Endothelial cell of umbilical vein (primary cell): ENCODE results near the gene SESTD1. TPM values are rescaled to one million over a fixed set of nuclear protein-coding genes. Genes with fewer than 3 reads are reported as not detected.

ENCODE experiments used
- BruUV-seq: library from RNA; stranded (reverse); fragments of 400-500 nt; replicated peaks from 2 replicates; lab custom pipeline; 2021; lab: Mats Ljungman, UMichigan
- CTCF ChIA-PET: fragments of 300-600, 350-600 bp; sonication (Branson Sonifier 250); formaldehyde crosslinking; loops from one replicate; lab custom pipeline; 2021; ENCODE audit warnings: antibody characterized with exemption, inconsistent platforms; lab: Charles Lee
- POLR2A ChIA-PET: fragments of 300-600, 350-600 bp; sonication (Branson Sonifier 250); formaldehyde crosslinking; loops from one replicate; lab custom pipeline; 2021; ENCODE audit warnings: antibody characterized with exemption, inconsistent platforms; lab: Charles Lee
- DNase-seq: peaks from one replicate; pipeline ENCODE4 v3.0.0-alpha.2; 2011; ENCODE audit warnings: low read depth, low spot score
- FAIRE-seq: peaks from 2 replicates; lab custom pipeline; 2011; peaks lifted over from hg19 to GRCh38; lab: Jason Lieb, UNC
- H2AFZ ChIP-seq: 2 replicates; pipeline ENCODE4 v1.6.0; 2012; ENCODE audit warnings: low read depth, low read length, control low read depth, inconsistent platforms
- H3K27ac ChIP-seq: 2 replicates; pipeline ENCODE4 v1.5.1; 2011; ENCODE audit warnings: low read depth, mild to moderate bottlenecking, control low read depth, low read length, moderate library complexity; ENCODE audit not compliant: insufficient read depth
- H3K27me3 ChIP-seq, 2 experiments: 2 replicates each; pipeline versions ENCODE4 v1.6.0 to v1.6.1; 2011; ENCODE audit warnings: low read length in 2 of 2, mixed read lengths in 1 of 2; ENCODE audit not compliant: control insufficient read depth in 2 of 2, insufficient read depth in 2 of 2
- H3K36me3 ChIP-seq, 2 experiments: 2 replicates in 1 of 2; 3 replicates in 1 of 2; pipeline ENCODE4 v1.5.1; 2011; ENCODE audit warnings: low read length in 2 of 2, mild to moderate bottlenecking in 1 of 2, moderate library complexity in 1 of 2; ENCODE audit not compliant: control insufficient read depth in 2 of 2, insufficient read depth in 2 of 2; ENCODE audit errors: extremely low read depth in 1 of 2
- H3K4me1 ChIP-seq: 3 replicates; pipeline ENCODE4 v1.5.1; 2011; ENCODE audit warnings: mild to moderate bottlenecking, low read length; ENCODE audit not compliant: control insufficient read depth, insufficient read depth; ENCODE audit errors: extremely low read depth
- H3K4me2 ChIP-seq: 2 replicates; pipeline ENCODE4 v1.6.1; 2011; ENCODE audit warnings: low read length, control low read depth, mixed read lengths; ENCODE audit not compliant: insufficient read depth
- H3K4me3 ChIP-seq, 3 experiments: fragments of 200-600 bp in 1 of 3; sonication (generic), shearing (Covaris generic) in 1 of 3; replicated peaks in 1 of 3; 2 replicates each; pipeline ENCODE4 v1.5.1; 2011 to 2016; ENCODE audit warnings: control low read depth in 3 of 3, low read length in 3 of 3, mild to moderate bottlenecking in 2 of 3, inconsistent platforms in 1 of 3, low read depth in 1 of 3, moderate library complexity in 1 of 3; ENCODE audit not compliant: insufficient read depth in 1 of 3
- H3K79me2 ChIP-seq: 2 replicates; pipeline ENCODE4 v1.6.0; 2012; ENCODE audit warnings: low read length, inconsistent platforms; ENCODE audit not compliant: control insufficient read depth, insufficient read depth
- H3K9ac ChIP-seq: replicated peaks from 2 replicates; pipeline ENCODE3; 2011; ENCODE audit warnings: low read length, control low read depth; ENCODE audit not compliant: insufficient read depth; ENCODE audit errors: extremely low read depth
- H3K9me1 ChIP-seq: replicated peaks from 3 replicates; pipeline ENCODE4 v1.6.0; 2011; ENCODE audit warnings: mild to moderate bottlenecking, low read length; ENCODE audit not compliant: control insufficient read depth, insufficient read depth; ENCODE audit errors: extremely low read depth
- H3K9me3 ChIP-seq: replicated peaks from 2 replicates; pipeline ENCODE4 v1.5.1; 2012; ENCODE audit warnings: low read length, inconsistent platforms; ENCODE audit not compliant: control insufficient read depth, insufficient read depth
- H4K20me1 ChIP-seq: replicated peaks from 2 replicates; pipeline ENCODE3; 2011; ENCODE audit warnings: mild to moderate bottlenecking, low read length; ENCODE audit not compliant: control insufficient read depth, insufficient read depth; ENCODE audit errors: extremely low read depth
- EZH2 ChIP-seq: IDR thresholded peaks from 2 replicates; pipeline ENCODE4 v1.6.1; 2012; ENCODE audit warnings: borderline replicate concordance, low read depth, mild to moderate bottlenecking, moderate library complexity, low read length, inconsistent platforms; ENCODE audit not compliant: severe bottlenecking
- FOS ChIP-seq: IDR thresholded peaks from 2 replicates; pipeline ENCODE4 v1.6.1; 2011; ENCODE audit warnings: mild to moderate bottlenecking, low read length, moderate library complexity, borderline replicate concordance; ENCODE audit not compliant: insufficient read depth
- GATA2 ChIP-seq: IDR thresholded peaks from 2 replicates; pipeline ENCODE4 v1.7.0; 2011; ENCODE audit warnings: low read depth, mild to moderate bottlenecking, moderate library complexity, mixed read lengths, low read length; ENCODE audit not compliant: insufficient read length, insufficient read depth
- JUN ChIP-seq: IDR thresholded peaks from 2 replicates; pipeline ENCODE4 v1.6.1; 2011; ENCODE audit warnings: borderline replicate concordance, low read depth; ENCODE audit not compliant: insufficient read length, insufficient read depth
- MYC ChIP-seq: IDR thresholded peaks from one replicate; pipeline ENCODE4 v1.6.1; 2011; ENCODE audit warnings: mild to moderate bottlenecking, low read depth, low read length
- POLR2A ChIP-seq: IDR thresholded peaks from 2 replicates; pipeline ENCODE4 v1.6.1; 2012; ENCODE audit warnings: low read depth, mild to moderate bottlenecking, control low read depth, low read length
- POLR2AphosphoS5 ChIP-seq: IDR thresholded peaks from 2 replicates; pipeline ENCODE4 v1.6.1; 2012; ENCODE audit warnings: low read depth, mild to moderate bottlenecking, control low read depth, low read length, moderate library complexity; ENCODE audit not compliant: insufficient read depth
- dilution Hi-C: fragments of 300-500 bp; cut with MboI; formaldehyde crosslinking; loops from one replicate; pipeline ENCODE4 v1.15.0; 2019; ENCODE audit warnings: low sequenced_read_pairs; ENCODE audit not compliant: extremely low pct_ligation_motif_present
- intact Hi-C: fragments of 100-400 bp; cut with micrococcal nuclease; formaldehyde crosslinking; loops from one replicate; pipeline ENCODE4 v1.10.0; 2022
- polyA plus RNA-seq, 4 experiments: library from polyadenylated mRNA; depleted of rRNA in 3 of 4; stranded (reverse) in 3 of 4; unstranded in 1 of 4; fragments of >200 nt; gene quantifications; 2 replicates each; pipeline versions ENCODE4 v1.2.1 to v1.2.3, GENCODE V29; 2011 to 2012; ENCODE audit warnings: missing spikeins in 1 of 4
- total RNA-seq: library from RNA; stranded (reverse); gene quantifications from 2 replicates; pipeline ENCODE4 v1.2.3, GENCODE V29; 2021
- TF ChIP-seq, protein P1 (sequence below), 2 donors: IDR thresholded peaks; 1 replicate in 1 of 2; 2 replicates in 1 of 2; pipeline ENCODE4 v1.5.1; 2011; ENCODE audit warnings: low read length in 2 of 2, mild to moderate bottlenecking in 2 of 2, moderate library complexity in 2 of 2, control low read depth in 1 of 2, inconsistent platforms in 1 of 2, low read depth in 1 of 2; ENCODE audit not compliant: insufficient read depth in 1 of 2; ENCODE audit errors: extremely low read depth in 1 of 2
- TF ChIP-seq, protein P2 (sequence below): IDR thresholded peaks from 2 replicates; pipeline ENCODE4 v1.6.1; 2011; ENCODE audit not compliant: insufficient read depth, insufficient read length

The SESTD1 gene
- total and polyA plus RNA-seq, 2 donors (not counting 3 experiments of a cell fraction or from before 2014, with no cell fraction given) = 9.8 to 72.4 TPM

DNA sequence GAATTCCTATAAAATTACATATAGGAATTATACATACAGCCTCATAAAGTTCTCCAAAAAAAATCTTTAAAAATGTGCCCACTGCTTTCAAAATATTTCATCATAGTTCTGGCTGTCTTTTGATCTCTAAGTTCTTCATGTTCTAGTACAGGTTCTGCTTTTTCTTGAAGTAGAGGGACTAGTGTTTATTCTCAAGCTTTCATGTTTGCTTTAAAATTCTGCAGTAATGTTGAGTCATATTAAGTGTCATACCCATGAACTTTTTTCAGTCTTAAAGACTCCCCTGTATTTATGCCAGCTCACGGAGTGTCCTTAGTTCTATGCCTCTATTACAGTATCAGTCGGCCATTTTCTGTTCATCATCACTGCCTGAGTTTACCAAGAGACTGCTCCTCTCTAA, 159.9 kb downstream of the SESTD1 start:
- no peaks in the 10 kb centered on the region for H3K79me2 ChIP-seq
- peaks cover 25% of the 10 kb centered on the region for H3K4me1 ChIP-seq
- peaks cover 0 to 2% of the 10 kb centered on the region in 2 experiments for H3K36me3 ChIP-seq
- no peaks in the 10 kb centered on the region for H4K20me1 ChIP-seq
- H3K9me3 ChIP-seq = no peaks in the 10 kb centered on the region
- intact Hi-C loops (loop anchor here (5.0 kb wide), 2 partner anchors 277 to 992 kb away; partner anchors contain the start of gene RBM45), dilution Hi-C loops (no loop called here)
- H3K4me3 ChIP-seq = no peak overlapping the region
- H3K9me1 ChIP-seq = no peaks in the 10 kb centered on the region
- ChIA-PET POLR2A (no interaction called here), CTCF (interaction anchor here (0.6 kb wide), 1 partner anchor 25 kb away, joined by 3 read pairs; no protein-coding TSS in a partner anchor)
- no peak overlapping the region for H3K4me2 ChIP-seq
- H2AFZ ChIP-seq = no peak overlapping the region
- H3K9ac ChIP-seq = no peak overlapping the region
- FAIRE-seq (no peak), DNase-seq (no peak)
- BruUV-seq = no TSS peak
- no peak for TF ChIP-seq EZH2
- TF ChIP-seq MYC = no peak
- no peak for TF ChIP-seq JUN
- TF ChIP-seq, protein P1, sequence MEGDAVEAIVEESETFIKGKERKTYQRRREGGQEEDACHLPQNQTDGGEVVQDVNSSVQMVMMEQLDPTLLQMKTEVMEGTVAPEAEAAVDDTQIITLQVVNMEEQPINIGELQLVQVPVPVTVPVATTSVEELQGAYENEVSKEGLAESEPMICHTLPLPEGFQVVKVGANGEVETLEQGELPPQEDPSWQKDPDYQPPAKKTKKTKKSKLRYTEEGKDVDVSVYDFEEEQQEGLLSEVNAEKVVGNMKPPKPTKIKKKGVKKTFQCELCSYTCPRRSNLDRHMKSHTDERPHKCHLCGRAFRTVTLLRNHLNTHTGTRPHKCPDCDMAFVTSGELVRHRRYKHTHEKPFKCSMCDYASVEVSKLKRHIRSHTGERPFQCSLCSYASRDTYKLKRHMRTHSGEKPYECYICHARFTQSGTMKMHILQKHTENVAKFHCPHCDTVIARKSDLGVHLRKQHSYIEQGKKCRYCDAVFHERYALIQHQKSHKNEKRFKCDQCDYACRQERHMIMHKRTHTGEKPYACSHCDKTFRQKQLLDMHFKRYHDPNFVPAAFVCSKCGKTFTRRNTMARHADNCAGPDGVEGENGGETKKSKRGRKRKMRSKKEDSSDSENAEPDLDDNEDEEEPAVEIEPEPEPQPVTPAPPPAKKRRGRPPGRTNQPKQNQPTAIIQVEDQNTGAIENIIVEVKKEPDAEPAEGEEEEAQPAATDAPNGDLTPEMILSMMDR (IDR thresholded peaks at IDR 0.05; ENCODE audit: extremely low read depth in 1 of 2, insufficient read depth in 1 of 2, low read depth in 1 of 2, low read length in 2 of 2) = no peak
- no peak overlapping the region for H3K27ac ChIP-seq
- H3K27me3 ChIP-seq = no peaks in the 10 kb centered on the region

DNA sequence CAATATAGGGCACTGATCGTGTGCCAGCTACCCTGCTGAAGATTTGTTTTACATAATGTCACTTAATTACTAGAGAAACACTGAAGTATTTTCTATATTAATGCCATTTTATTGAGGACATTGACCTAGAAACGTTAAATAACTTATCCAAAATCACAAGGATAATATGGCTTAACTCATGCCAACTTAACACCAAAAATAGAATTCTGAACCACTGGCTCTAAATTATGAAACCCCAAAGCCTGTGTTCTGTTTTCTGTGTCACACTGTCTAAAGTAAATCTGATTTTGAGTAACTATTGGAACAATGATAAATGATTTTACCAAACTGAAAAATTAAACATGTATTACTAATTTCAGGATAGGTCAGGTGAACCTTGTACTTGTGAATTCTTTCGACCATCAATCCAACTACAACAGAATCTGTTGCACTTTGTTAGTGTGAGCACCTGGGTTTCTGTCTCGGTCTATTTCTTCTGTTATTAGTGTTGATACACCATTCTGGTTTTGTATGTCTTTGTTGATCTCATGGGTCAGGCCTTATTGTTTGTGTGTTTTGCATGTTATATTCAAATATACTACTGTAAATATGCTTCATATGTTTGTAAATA, 166.4 kb downstream of the SESTD1 start:
- FAIRE-seq (no peak), DNase-seq (no peak)
- no peak overlapping the region for H2AFZ ChIP-seq
- no peaks in the 10 kb centered on the region for H4K20me1 ChIP-seq
- dilution Hi-C loops (no loop called here), intact Hi-C loops (no loop called here)
- H3K9ac ChIP-seq = no peak overlapping the region
- H3K27ac ChIP-seq = no peak overlapping the region
- TF ChIP-seq FOS = no peak
- no peak for TF ChIP-seq EZH2
- TF ChIP-seq, protein P2, sequence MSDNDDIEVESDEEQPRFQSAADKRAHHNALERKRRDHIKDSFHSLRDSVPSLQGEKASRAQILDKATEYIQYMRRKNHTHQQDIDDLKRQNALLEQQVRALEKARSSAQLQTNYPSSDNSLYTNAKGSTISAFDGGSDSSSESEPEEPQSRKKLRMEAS = no peak
- no peak for TF ChIP-seq POLR2A
- TF ChIP-seq, protein P1 (IDR thresholded peaks at IDR 0.05; ENCODE audit: extremely low read depth in 1 of 2, insufficient read depth in 1 of 2, low read depth in 1 of 2, low read length in 2 of 2) = no peak
- no peak for TF ChIP-seq POLR2AphosphoS5
- no peak for TF ChIP-seq GATA2
- no peak for TF ChIP-seq MYC
- no peak for TF ChIP-seq JUN
- no peaks in the 10 kb centered on the region for H3K79me2 ChIP-seq
- H3K36me3 ChIP-seq = no peaks in the 10 kb centered on the region
- no TSS peak for BruUV-seq
- H3K4me1 ChIP-seq = no peaks in the 10 kb centered on the region
- H3K9me3 ChIP-seq = no peaks in the 10 kb centered on the region
- ChIA-PET CTCF (no interaction called here), POLR2A (no interaction called here)
- peaks cover 0 to 2% of the 10 kb centered on the region in 2 experiments for H3K27me3 ChIP-seq
- H3K4me3 ChIP-seq = no peak overlapping the region
- H3K9me1 ChIP-seq = no peaks in the 10 kb centered on the region
- no peak overlapping the region for H3K4me2 ChIP-seq
